HG03064 (cell line): ENCODE measurements around the gene PLEKHG3.

Source experiments
- ATAC-seq: cut with Tn5 transposase; IDR thresholded peaks from one replicate; pipeline ENCODE4 v1.9.1; 2021; ENCODE audit warnings: low read depth; ENCODE audit not compliant: unreplicated experiment

The PLEKHG3 gene

DNA sequence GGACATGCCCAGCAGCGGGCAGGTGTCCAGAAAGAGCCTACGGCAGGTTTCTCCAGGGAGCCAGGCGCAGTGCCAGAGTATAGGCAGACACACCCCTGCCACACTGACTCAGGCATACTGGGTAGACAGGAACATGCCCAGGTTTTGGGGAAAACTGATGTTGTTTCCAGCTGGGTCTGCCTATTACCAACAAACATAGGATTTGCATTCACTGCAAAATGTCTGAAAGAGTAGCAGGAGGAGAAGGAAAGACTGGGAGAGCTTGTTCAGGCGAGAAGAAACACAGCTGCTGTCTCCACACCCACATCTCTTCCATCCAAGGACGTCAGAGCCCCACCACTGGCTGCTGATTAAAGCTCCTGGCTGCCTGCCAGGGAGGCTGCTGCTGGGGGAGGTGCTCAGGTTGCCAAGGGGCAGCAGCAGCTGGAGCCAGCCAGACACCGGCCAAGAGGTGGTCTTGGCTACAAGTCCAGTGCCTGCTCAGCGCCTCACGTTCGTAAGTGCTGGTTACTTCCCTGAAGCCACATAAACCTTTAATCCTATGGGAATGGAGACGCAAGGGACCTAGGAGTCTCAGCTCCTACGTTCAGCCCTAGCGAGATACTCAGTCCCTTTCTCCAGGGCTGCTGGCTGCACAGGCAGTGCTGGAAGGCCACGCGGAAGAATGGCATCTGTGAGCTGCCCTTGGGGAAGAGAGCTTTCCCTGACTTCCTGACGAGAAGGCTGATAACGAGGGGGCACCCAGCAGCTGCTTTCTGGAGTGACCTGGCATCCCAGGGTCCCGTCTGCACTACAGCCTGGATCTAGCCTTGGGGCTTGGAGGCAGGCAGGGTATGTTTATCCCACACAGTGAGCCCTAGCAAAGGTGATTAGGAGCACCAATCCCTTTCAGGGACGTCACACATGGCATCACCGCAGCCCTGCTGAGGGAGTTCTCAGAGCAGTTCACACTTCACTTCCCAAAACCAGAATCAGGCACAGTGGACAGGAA lies 58.1 kb downstream of the PLEKHG3 start:
- ATAC-seq = no peak

DNA sequence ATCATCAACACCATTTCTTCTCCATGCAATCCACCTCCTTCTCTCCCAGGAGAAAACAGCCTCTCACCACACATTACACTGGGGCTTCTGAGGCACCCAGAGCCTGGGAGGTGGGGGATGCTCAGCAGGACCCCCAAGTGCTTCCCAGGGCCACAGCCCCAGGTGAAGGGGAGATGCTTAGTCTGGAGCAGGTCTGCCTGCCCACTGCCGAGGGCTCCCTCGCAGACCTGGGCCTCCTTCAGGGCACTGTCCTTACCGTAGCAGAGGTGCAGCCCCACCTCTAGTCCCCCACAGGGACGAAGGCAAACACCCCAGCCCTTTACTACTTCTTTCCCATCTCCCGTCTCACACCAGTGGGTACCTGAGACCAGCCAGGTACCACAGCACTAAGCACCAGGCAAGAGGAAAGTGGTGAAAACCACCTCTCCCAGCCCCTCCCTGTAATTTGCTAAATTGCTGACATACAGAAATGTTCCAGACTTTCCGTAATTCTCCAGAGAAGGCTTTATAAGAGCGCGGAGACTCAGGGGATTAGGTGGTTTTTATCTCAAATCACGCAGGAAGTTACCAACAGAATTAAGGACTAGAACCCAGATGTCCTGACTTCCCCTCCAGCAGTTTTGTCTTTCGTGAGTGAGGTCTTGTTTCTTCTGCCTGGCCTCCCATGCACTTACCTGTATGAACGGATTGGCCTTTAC lies 59.0 kb downstream of the PLEKHG3 start:
- ATAC-seq = no peak

DNA sequence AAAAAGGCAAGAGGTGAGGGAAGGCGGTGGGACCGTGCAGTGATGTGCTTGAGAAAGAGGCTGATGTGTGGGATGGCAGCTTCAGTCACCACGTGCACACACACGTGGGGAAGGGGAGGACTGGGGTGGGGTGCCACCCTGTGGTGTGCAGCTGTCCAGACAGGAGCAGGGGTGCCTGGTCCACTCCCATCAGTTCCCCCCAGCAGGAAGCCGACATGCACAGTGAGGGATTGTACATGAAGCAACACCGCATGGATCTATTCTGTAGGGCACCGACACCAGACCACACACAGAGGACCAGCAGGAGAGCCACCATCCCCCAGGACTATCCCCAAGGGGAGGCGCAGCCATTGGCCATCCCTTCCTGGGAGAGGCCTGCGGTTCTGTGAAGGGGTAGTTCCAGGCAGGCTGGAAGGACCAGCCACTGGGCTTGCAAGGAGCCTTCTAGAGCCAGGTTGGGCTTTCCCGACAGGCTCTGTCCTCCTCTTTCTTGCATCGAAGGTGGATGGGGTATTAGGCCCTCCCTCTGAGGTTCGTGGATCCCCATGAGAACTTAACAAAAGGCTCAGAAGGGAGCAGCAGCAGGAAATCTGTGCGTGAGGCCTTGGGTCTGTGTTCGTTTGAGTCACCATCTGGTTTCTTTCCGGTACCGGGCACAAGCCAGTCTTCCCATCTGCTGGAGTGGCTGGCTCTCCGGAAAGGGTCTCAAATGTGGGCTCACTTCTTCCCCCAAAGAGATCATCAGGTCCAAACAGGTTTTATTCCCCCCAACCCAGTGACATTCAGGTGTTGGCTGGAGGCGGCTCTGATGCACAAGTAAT lies 59.8 kb downstream of the PLEKHG3 start:
- ATAC-seq = no peak

GRCh38 chr14:64764641-64765520 lies 60.7 kb downstream of the PLEKHG3 start:
- ATAC-seq = no peak

DNA sequence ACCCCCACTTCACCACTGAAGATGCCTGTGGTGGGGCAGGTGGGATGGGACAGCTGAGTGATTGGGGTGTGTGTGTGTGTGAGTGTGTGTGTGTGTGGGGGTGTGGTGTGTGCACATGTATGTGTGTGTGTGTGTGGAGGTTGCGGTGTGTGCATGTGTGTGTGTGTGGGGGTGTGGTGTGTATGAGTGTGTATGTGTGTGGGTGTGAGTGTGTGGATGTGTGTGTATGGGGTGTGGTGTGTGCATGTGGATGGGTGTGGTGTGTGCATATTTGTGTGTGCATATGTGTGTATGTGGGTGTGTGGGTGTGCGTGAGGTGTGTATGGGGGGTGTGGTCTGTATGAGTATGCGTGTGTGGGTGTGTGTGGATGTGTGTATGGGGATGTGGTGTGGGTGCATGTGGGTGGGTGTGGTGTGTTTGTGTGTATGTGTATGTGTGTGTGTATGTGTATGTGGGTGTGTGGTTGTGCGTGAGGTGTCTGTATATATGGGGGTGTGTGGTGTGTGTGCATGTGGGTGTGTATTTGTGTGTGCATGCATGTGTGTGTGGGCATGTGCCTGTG lies 61.6 kb downstream of the PLEKHG3 start:
- ATAC-seq = no peak

GRCh38 chr14:64766430-64767151 lies 62.4 kb downstream of the PLEKHG3 start:
- ATAC-seq = no peak

DNA sequence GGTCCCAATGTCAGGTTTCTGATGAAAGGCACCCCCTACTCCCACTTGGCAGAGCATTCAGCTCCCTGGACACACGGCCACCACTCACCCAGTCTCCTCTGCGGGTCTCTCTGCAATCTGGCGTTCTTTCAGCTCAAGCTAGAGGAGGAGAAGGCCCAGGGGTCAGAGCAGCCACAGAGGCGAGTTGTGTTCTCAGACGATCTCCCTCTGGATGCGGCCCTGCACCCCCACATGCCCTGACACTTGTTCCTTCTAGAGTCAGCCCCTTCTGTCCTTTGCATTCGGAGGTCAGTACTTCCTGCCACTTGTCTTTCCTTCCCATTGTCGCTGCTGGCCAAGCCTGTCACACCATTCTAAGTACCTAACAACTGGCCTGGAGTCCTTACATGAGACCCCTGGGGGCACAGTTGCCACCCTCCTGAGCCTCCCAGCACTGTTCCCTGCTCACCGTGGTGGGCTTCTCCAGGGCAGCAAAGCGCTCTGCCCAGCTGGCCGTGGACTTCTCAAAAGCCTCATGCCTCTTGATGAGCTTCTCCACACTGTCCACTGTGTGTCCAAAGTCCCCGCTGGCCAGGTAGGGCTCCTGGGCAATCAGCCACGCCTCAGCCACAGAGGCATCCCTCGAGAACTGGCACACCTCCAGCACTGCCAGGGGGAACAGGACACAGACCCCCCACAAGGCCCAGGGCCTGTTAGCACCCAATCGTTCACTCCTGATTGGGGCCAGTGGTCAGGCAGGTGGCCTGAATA lies 63.2 kb downstream of the PLEKHG3 start:
- ATAC-seq = no peak

- ATAC-seq = no peak
Measured at GRCh38 chr14:64768401-64769095, 64.3 kb downstream of the PLEKHG3 start.

DNA sequence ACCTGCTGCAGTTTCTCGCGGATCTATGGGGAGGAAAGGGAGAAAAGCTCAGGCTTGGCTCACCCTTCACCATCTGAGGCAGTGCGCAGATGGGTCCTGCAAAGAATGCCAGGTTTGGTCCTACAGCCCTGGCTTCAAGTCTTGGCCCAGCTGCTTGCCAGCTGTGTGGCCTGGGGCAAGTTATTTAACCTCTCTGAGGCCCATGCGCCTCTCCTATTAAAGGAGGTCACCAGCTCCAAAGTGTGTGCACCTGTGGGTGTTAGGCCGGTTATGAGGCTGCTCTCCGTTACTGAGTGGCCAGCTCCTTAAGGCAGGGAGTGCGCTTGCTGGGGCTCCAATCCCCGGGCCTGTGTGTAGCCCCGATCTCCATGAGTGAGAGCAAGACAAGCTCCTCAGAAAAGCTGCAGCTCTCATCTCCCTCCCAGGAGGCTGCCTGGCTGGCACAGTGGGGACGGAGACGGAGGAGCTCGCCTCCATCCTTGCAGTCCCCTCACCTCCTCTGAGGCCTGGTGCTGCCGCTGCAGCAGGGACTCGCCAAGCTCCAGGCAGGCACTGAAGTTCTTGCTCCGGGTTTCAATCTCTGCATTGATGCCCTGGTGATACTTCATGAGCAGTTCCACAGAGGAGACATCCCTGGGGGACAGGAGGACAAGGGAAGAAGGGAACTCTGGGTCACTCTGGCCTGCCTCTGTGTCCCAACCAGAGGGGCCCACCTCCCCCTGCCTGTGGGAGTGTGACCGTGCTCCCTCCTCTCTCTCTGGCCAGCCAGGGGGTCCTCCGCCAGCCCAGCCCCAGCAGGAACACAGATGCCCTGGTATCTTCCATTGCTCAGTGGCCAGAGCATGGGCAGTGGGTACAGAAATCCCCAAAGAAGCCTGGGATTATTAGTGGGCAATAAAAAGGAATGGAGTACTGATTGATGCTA lies 65.1 kb downstream of the PLEKHG3 start:
- no peak for ATAC-seq

- ATAC-seq = no peak
Measured at GRCh38 chr14:64770751-64771150, 66.5 kb downstream of the PLEKHG3 start.

GRCh38 chr14:64771161-64771560 lies 66.9 kb downstream of the PLEKHG3 start:
- no peak for ATAC-seq

- ATAC-seq = no peak
Measured at GRCh38 chr14:64772397-64772950, 68.2 kb downstream of the PLEKHG3 start.

- no peak for ATAC-seq
Measured at GRCh38 chr14:64773046-64773445, 68.8 kb downstream of the PLEKHG3 start.

DNA sequence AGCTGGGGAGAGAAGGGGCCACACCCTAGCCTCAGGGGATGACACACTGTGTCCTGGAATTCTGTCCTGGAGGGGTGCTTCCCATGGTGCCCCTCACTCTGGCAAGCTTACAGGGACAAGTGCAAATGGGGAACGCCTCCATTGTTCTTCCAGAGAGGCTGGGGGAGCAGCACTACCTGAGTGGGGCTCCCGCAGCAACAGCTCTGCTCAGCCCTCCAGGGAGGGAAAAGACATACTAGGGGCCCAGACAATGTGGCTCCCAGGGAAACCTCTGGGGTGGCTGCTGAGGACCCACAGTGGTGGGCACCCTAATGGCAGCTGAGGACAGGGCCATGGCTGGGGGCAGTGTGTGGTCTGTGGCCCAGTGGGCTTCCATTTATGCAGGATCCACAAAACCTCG lies 69.4 kb downstream of the PLEKHG3 start:
- no peak for ATAC-seq

- no peak for ATAC-seq
Measured at GRCh38 chr14:64774272-64774671, 70.0 kb downstream of the PLEKHG3 start.

- no peak for ATAC-seq
Measured at GRCh38 chr14:64775081-64775777, 71.0 kb downstream of the PLEKHG3 start.
